Mesothelial cell of epicardium (in vitro differentiated cells): ENCODE measurements around the gene REEP1. TPM values are rescaled to one million over a fixed set of nuclear protein-coding genes. Genes with fewer than 3 reads are reported as not detected.

ENCODE experiments used
- DNase-seq, 2 experiments: peaks; one replicate each; pipeline ENCODE4 v3.0.0; 2021; ENCODE audit warnings: low spot score in 2 of 2; ENCODE audit not compliant: unreplicated experiment in 2 of 2
- H3K27ac Mint-ChIP-seq: 2 replicates; pipeline ENCODE4 v1.8.0; 2021; ENCODE audit warnings: mixed read lengths
- H3K27me3 Mint-ChIP-seq: 2 replicates; pipeline ENCODE4 v1.8.0; 2021; ENCODE audit warnings: low read depth, mixed read lengths
- H3K36me3 Mint-ChIP-seq: 2 replicates; pipeline ENCODE4 v1.8.0; 2021; ENCODE audit warnings: mixed read lengths
- H3K4me1 Mint-ChIP-seq: 2 replicates; pipeline ENCODE4 v1.8.0; 2021; ENCODE audit warnings: mixed read lengths
- H3K4me3 Mint-ChIP-seq: 2 replicates; pipeline ENCODE4 v1.8.0; 2021; ENCODE audit warnings: mild to moderate bottlenecking, moderate library complexity, mixed read lengths
- H3K9me3 Mint-ChIP-seq: 2 replicates; pipeline ENCODE4 v1.8.0; 2021; ENCODE audit warnings: mixed read lengths
- CTCF ChIP-seq: fragments of 200-600 bp; sonication (generic); IDR thresholded peaks from one replicate; pipeline ENCODE4 v1.5.0; 2021; ENCODE audit warnings: antibody characterized with exemption; ENCODE audit not compliant: unreplicated experiment
- microRNA-seq: library from miRNA; unstranded; fragments of <30 nt; microRNA quantifications from one replicate; pipeline ENCODE4 v1.2.0, GENCODE V29; 2021; ENCODE audit warnings: inconsistent platforms, mixed read lengths
- total RNA-seq: library from RNA; stranded (reverse); gene quantifications from 3 replicates; pipeline ENCODE4 v1.2.1, GENCODE V29; 2021

The REEP1 gene
- total RNA-seq, 1 donor from 2014 or later, result 1.9 TPM

- Mint-ChIP-seq H3K9me3 (no peaks in the 10 kb centered on the region), H3K27me3 (no peaks in the 10 kb centered on the region), H3K4me3 (no peak overlapping the region), H3K36me3 (peaks cover 33% of the 10 kb centered on the region), H3K4me1 (peaks cover 6% of the 10 kb centered on the region), H3K27ac (peak overlapping the region; percentile 27)
- no peak for TF ChIP-seq CTCF
- no peak for DNase-seq
These were observed 166.1 kb downstream of the REEP1 start for GRCh38 chr2:86171295-86171694.

- H3K27me3 Mint-ChIP-seq, result no peaks in the 10 kb centered on the region
- peaks cover 33% of the 10 kb centered on the region for H3K36me3 Mint-ChIP-seq
- H3K9me3 Mint-ChIP-seq, result no peaks in the 10 kb centered on the region
These were observed 167.0 kb downstream of the REEP1 start for GRCh38 chr2:86170449-86170848.

More at GRCh38 chr2:86170449-86170848, 167.0 kb downstream of the REEP1 start:
- no peak overlapping the region for H3K27ac Mint-ChIP-seq
- TF ChIP-seq CTCF, result no peak
- peaks cover 6% of the 10 kb centered on the region for H3K4me1 Mint-ChIP-seq
- H3K4me3 Mint-ChIP-seq, result no peak overlapping the region
- no peak for DNase-seq

Small RNA genes lying within 50 kb of the gene (microRNA-seq; reads per million reads assigned to microRNA genes)
- not detected for gene MIR4779

Other genes with a start within 250 kb of the REEP1 start
- 59.8 to 64.4 TPM (median 61.6 TPM) in 3 replicates for gene POLR1A, start 231.7 kb downstream of the REEP1 start, total RNA-seq
- 150 to 157 TPM (median 156 TPM) in 3 replicates for gene PTCD3, start 231.4 kb downstream of the REEP1 start, total RNA-seq
- gene IMMT, start 142.2 kb downstream of the REEP1 start, total RNA-seq, result 70.4 to 74.2 TPM (median 72.6 TPM) in 3 replicates
- gene MRPL35, start 138.2 kb downstream of the REEP1 start, total RNA-seq, result 21.9 to 22.4 TPM (median 22.0 TPM) in 3 replicates
- gene KDM3A, start 103.7 kb upstream of the REEP1 start, total RNA-seq, result 103 to 113 TPM (median 108 TPM) in 3 replicates
- gene CHMP3, start 225.8 kb upstream of the REEP1 start, total RNA-seq, result 73.5 to 75.8 TPM (median 73.8 TPM) in 3 replicates